HepG2 (cell line): ENCODE measurements around the gene VPS52. TPM values are rescaled to one million over a fixed set of nuclear protein-coding genes. Genes with fewer than 3 reads are reported as not detected.

Experiments used
- EEA1 ChIP-seq: sonication (generic); formaldehyde crosslinking; IDR thresholded peaks from 2 replicates; pipeline ENCODE4 v1.5.1; 2020; ENCODE audit warnings: mild to moderate bottlenecking, missing genetic modification reagents, borderline replicate concordance
- FOXO4 ChIP-seq: sonication (generic); formaldehyde crosslinking; conservative IDR thresholded peaks from 2 replicates; pipeline ENCODE4 v1.8.1; 2023; ENCODE audit warnings: missing genetic modification reagents
- GRHL1 ChIP-seq: sonication (generic); formaldehyde crosslinking; conservative IDR thresholded peaks from 2 replicates; pipeline ENCODE4 v1.8.0; 2022; ENCODE audit warnings: missing genetic modification reagents
- HNF1B ChIP-seq: sonication (generic); formaldehyde crosslinking; IDR thresholded peaks from 2 replicates; pipeline ENCODE4 v1.5.1; 2020; ENCODE audit warnings: mild to moderate bottlenecking, moderate library complexity, missing genetic modification reagents
- HNF4G ChIP-seq, 2 experiments: sonication (generic) in 1 of 2; formaldehyde crosslinking in 1 of 2; IDR thresholded peaks; 2 replicates each; pipeline versions ENCODE4 v1.4.0 to v1.6.1; 2011 to 2020; ENCODE audit warnings: borderline replicate concordance in 2 of 2, low read depth in 2 of 2, mild to moderate bottlenecking in 2 of 2, low read length in 1 of 2, missing genetic modification reagents in 1 of 2, moderate library complexity in 1 of 2
- HOMEZ ChIP-seq: IDR thresholded peaks from 2 replicates; pipeline ENCODE4 v1.6.1; 2016; ENCODE audit warnings: low read depth
- KDM4B ChIP-seq: sonication (generic); formaldehyde crosslinking; IDR thresholded peaks from 2 replicates; pipeline ENCODE4 v1.4.0; 2020; ENCODE audit warnings: missing genetic modification reagents
- MTA3 ChIP-seq: sonication (generic); formaldehyde crosslinking; IDR thresholded peaks from 2 replicates; pipeline ENCODE4 v1.4.0; 2020; ENCODE audit warnings: missing genetic modification reagents
- PHF5A ChIP-seq: IDR thresholded peaks from one replicate; pipeline ENCODE4 v1.6.1; 2018; ENCODE audit warnings: low read depth, missing genetic modification reagents; ENCODE audit not compliant: unreplicated experiment
- RFX3 ChIP-seq: IDR thresholded peaks from 2 replicates; pipeline ENCODE4 v1.6.1; 2016; ENCODE audit warnings: missing biosample characterization, missing genetic modification reagents
- ZIK1 ChIP-seq: sonication (generic); formaldehyde crosslinking; IDR thresholded peaks from 2 replicates; pipeline ENCODE4 v1.5.0; 2020; ENCODE audit warnings: mild to moderate bottlenecking, low read depth, missing genetic modification reagents, borderline replicate concordance
- ZNF670 ChIP-seq: sonication (generic); formaldehyde crosslinking; IDR thresholded peaks from 2 replicates; pipeline ENCODE4 v1.8.0; 2022; ENCODE audit warnings: mild to moderate bottlenecking, missing genetic modification reagents, borderline replicate concordance
- ZNF704 ChIP-seq: sonication (generic); formaldehyde crosslinking; IDR thresholded peaks from 2 replicates; pipeline ENCODE4 v1.8.1; 2023; ENCODE audit warnings: mild to moderate bottlenecking, inconsistent platforms, moderate library complexity, missing genetic modification reagents, borderline replicate concordance
- ZNF747 ChIP-seq: sonication (generic); formaldehyde crosslinking; IDR thresholded peaks from 2 replicates; pipeline ENCODE4 v1.8.1; 2023; ENCODE audit warnings: missing genetic modification reagents, mild to moderate bottlenecking, borderline replicate concordance
- ZNF766 ChIP-seq: sonication (generic); formaldehyde crosslinking; IDR thresholded peaks from 2 replicates; pipeline ENCODE4 v1.5.0; 2020; ENCODE audit warnings: missing genetic modification reagents, borderline replicate concordance
- ZSCAN5A ChIP-seq: sonication (generic); formaldehyde crosslinking; IDR thresholded peaks from 2 replicates; pipeline ENCODE4 v1.8.0; 2022; ENCODE audit warnings: mild to moderate bottlenecking, missing genetic modification reagents, borderline replicate concordance
- polyA plus RNA-seq, 8 experiments: library from polyadenylated mRNA; depleted of rRNA in 3 of 8; stranded (reverse) in 7 of 8; unstranded in 1 of 8; fragments of >200 nt; fragmentation: Illumina TruSeq in 4 of 8; extraction: Trizol in 4 of 8; gene quantifications; 2 replicates each; pipeline versions ENCODE4 v1.2.1 to v1.2.3, GENCODE V29; 2011 to 2016; ENCODE audit warnings: low read depth in 4 of 8, missing spikeins in 1 of 8, mixed read lengths in 1 of 8; ENCODE audit not compliant: insufficient read depth in 1 of 8
- total RNA-seq, 5 experiments: library from RNA; depleted of rRNA; stranded (reverse); fragments of >200 nt; fragmentation: Illumina TruSeq; extraction: Trizol; gene quantifications; 2 replicates each; pipeline ENCODE4 v1.2.3, GENCODE V29; 2016; ENCODE audit warnings: low read depth in 1 of 5

VPS52 gene
- total and polyA plus RNA-seq, 2 of the 13 experiments (the other 11 are each of a cell fraction or from before 2014, with no cell fraction given), result 48.9 to 85.5 TPM

- TF ChIP-seq HOMEZ (CRISPR knock-in tag) (peak; percentile 13; the same call in 1 of the 2 replicates), PHF5A (peak; percentile 62), HNF1B (CRISPR knock-in tag) (peak; percentile 12), MTA3 (CRISPR knock-in tag) (no peak), ZNF670 (no peak; the same call in 1 of the 2 replicates), FOXO4 (CRISPR knock-in tag) (no peak), KDM4B (CRISPR knock-in tag) (no peak; the same call in 1 of the 2 replicates), ZNF766 (CRISPR knock-in tag) (no peak), EEA1 (CRISPR knock-in tag) (no peak), GRHL1 (no peak), ZIK1 (peak; percentile 93), HNF4G (IDR thresholded peaks at IDR 0.05; ENCODE audit: borderline replicate concordance, low read depth, low read length) (peak; percentile 69; the same call in 1 of the 2 replicates), HNF4G (CRISPR knock-in tag; IDR thresholded peaks at IDR 0.05; ENCODE audit: borderline replicate concordance, low read depth) (peak; percentile 32), RFX3 (no peak), ZNF747 (peak; percentile 19; the same call in 1 of the 2 replicates), ZNF704 (CRISPR knock-in tag) (0 out of 2 replicates have a peak, but pooled peaks have one; percentile 9), ZSCAN5A (CRISPR knock-in tag) (peak; percentile 77; the same call in 1 of the 2 replicates)
Measured at GRCh38 chr6:33248932-33249731, 22.5 kb downstream of the VPS52 start (continued).
